ENCODE results near the gene HSPBAP1. TPM values are rescaled to one million over a fixed set of nuclear protein-coding genes. Genes with fewer than 3 reads are reported as not detected.

The HSPBAP1 gene
- total and polyA plus RNA-seq, 2 of the 13 experiments (the other 11 are each of a cell fraction or from before 2014, with no cell fraction given), result 4.2 to 5.1 TPM

- TF ChIP-seq TBX3 (IDR thresholded peaks at IDR 0.05; ENCODE audit: borderline replicate concordance) (peak; percentile 41; the same call in 1 of the 2 replicates), FUBP1 (CRISPR knock-in tag; IDR thresholded peaks at IDR 0.05; ENCODE audit: borderline replicate concordance) (no peak), CEBPG (CRISPR knock-in tag; IDR thresholded peaks at IDR 0.05) (no peak), CREBL2 (CRISPR knock-in tag; IDR thresholded peaks at IDR 0.05; ENCODE audit: borderline replicate concordance) (no peak), SP2 (CRISPR knock-in tag; IDR thresholded peaks at IDR 0.05) (no peak), GPN1 (CRISPR knock-in tag; IDR thresholded peaks at IDR 0.05; ENCODE audit: borderline replicate concordance) (no peak), CC2D1A (CRISPR knock-in tag; IDR thresholded peaks at IDR 0.05) (no peak), SMYD3 (CRISPR knock-in tag; IDR thresholded peaks at IDR 0.05) (no peak), ZNF549 (CRISPR knock-in tag; IDR thresholded peaks at IDR 0.05) (no peak), CBX5 (CRISPR knock-in tag; IDR thresholded peaks at IDR 0.05; ENCODE audit: borderline replicate concordance) (no peak), RAD21 (CRISPR knock-in tag; IDR thresholded peaks at IDR 0.05) (no peak), PHF5A (CRISPR knock-in tag; IDR thresholded peaks at IDR 0.05; ENCODE audit: low read depth, unreplicated experiment) (no peak), JUND (CRISPR knock-in tag; IDR thresholded peaks at IDR 0.05) (no peak), STAG1 (CRISPR knock-in tag; IDR thresholded peaks at IDR 0.05) (no peak), ATM (IDR thresholded peaks at IDR 0.05; ENCODE audit: borderline replicate concordance) (no peak), NFE2 (CRISPR knock-in tag; IDR thresholded peaks at IDR 0.05) (no peak), HOMEZ (CRISPR knock-in tag; IDR thresholded peaks at IDR 0.05; ENCODE audit: low read depth) (no peak), NR2C2 (CRISPR knock-in tag; IDR thresholded peaks at IDR 0.05; ENCODE audit: borderline replicate concordance) (no peak), IRF1 (CRISPR knock-in tag; IDR thresholded peaks at IDR 0.05; ENCODE audit: low read depth) (no peak)
- TF ChIP-seq, protein P1, sequence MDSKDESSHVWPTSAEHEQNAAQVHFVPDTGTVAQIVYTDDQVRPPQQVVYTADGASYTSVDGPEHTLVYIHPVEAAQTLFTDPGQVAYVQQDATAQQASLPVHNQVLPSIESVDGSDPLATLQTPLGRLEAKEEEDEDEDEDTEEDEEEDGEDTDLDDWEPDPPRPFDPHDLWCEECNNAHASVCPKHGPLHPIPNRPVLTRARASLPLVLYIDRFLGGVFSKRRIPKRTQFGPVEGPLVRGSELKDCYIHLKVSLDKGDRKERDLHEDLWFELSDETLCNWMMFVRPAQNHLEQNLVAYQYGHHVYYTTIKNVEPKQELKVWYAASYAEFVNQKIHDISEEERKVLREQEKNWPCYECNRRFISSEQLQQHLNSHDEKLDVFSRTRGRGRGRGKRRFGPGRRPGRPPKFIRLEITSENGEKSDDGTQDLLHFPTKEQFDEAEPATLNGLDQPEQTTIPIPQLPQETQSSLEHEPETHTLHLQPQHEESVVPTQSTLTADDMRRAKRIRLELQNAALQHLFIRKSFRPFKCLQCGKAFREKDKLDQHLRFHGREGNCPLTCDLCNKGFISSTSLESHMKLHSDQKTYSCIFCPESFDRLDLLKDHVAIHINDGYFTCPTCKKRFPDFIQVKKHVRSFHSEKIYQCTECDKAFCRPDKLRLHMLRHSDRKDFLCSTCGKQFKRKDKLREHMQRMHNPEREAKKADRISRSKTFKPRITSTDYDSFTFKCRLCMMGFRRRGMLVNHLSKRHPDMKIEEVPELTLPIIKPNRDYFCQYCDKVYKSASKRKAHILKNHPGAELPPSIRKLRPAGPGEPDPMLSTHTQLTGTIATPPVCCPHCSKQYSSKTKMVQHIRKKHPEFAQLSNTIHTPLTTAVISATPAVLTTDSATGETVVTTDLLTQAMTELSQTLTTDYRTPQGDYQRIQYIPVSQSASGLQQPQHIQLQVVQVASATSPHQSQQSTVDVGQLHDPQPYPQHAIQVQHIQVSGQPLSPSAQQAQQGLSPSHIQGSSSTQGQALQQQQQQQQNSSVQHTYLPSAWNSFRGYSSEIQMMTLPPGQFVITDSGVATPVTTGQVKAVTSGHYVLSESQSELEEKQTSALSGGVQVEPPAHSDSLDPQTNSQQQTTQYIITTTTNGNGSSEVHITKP (CRISPR knock-in tag; IDR thresholded peaks at IDR 0.05; ENCODE audit: low read depth), result no peak
- TF ChIP-seq, protein P2, sequence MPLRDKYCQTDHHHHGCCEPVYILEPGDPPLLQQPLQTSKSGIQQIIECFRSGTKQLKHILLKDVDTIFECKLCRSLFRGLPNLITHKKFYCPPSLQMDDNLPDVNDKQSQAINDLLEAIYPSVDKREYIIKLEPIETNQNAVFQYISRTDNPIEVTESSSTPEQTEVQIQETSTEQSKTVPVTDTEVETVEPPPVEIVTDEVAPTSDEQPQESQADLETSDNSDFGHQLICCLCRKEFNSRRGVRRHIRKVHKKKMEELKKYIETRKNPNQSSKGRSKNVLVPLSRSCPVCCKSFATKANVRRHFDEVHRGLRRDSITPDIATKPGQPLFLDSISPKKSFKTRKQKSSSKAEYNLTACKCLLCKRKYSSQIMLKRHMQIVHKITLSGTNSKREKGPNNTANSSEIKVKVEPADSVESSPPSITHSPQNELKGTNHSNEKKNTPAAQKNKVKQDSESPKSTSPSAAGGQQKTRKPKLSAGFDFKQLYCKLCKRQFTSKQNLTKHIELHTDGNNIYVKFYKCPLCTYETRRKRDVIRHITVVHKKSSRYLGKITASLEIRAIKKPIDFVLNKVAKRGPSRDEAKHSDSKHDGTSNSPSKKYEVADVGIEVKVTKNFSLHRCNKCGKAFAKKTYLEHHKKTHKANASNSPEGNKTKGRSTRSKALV (CRISPR knock-in tag; IDR thresholded peaks at IDR 0.05), result 0 out of 2 replicates have a peak, but pooled peaks have one; percentile 9
These were observed 2.1 kb upstream of the HSPBAP1 start (continued) for GRCh38 chr3:122795674-122796195.

All from HepG2 (cell line).